ENCODE data around the gene DLG1. TPM values are rescaled to one million over a fixed set of nuclear protein-coding genes. Genes with fewer than 3 reads are reported as not detected.
"Not testable (repeated sequence)": the region's sequence is repeated elsewhere in the genome, so short reads cannot be mapped to it uniquely, and the experiment has no call there.

DLG1 gene
- polyA plus RNA-seq, 3 donors, result 84.9 to 90.7 (median 85.5) TPM

GRCh38 chr3:197292083-197292646, 6.2 kb downstream of the DLG1 start:
- DNase-seq (ENCODE audit: low read depth in 3 of 3, low spot score in 2 of 3), result no peak

- no peak for DNase-seq (ENCODE audit: low read depth in 3 of 3, low spot score in 2 of 3)
Observed at GRCh38 chr3:197289726-197290125, 8.7 kb downstream of the DLG1 start.

GRCh38 chr3:197286678-197287077, 11.7 kb downstream of the DLG1 start:
- no peak for DNase-seq (ENCODE audit: low read depth in 3 of 3, low spot score in 2 of 3)

GRCh38 chr3:197285557-197285956, 12.9 kb downstream of the DLG1 start:
- DNase-seq (ENCODE audit: low read depth in 3 of 3, low spot score in 2 of 3), result no peak

- DNase-seq (ENCODE audit: low read depth in 3 of 3, low spot score in 2 of 3), result no peak
Observed at GRCh38 chr3:197283045-197283444, 15.4 kb downstream of the DLG1 start.

GRCh38 chr3:197281849-197282248, 16.6 kb downstream of the DLG1 start:
- DNase-seq (ENCODE audit: low read depth in 3 of 3, low spot score in 2 of 3), result no peak

- DNase-seq (ENCODE audit: low read depth in 3 of 3, low spot score in 2 of 3), result no peak
Observed at GRCh38 chr3:197280156-197280555, 18.3 kb downstream of the DLG1 start.

GRCh38 chr3:197278933-197279332, 19.5 kb downstream of the DLG1 start:
- DNase-seq (ENCODE audit: low read depth in 3 of 3, low spot score in 2 of 3), result no peak

GRCh38 chr3:197276808-197277207, 21.6 kb downstream of the DLG1 start:
- DNase-seq (ENCODE audit: low read depth in 3 of 3, low spot score in 2 of 3), result not testable (repeated sequence)

GRCh38 chr3:197270558-197271317, 27.7 kb downstream of the DLG1 start:
- no peak for DNase-seq (ENCODE audit: low read depth in 3 of 3, low spot score in 2 of 3)

- no peak for DNase-seq (ENCODE audit: low read depth in 3 of 3, low spot score in 2 of 3)
Observed at GRCh38 chr3:197269024-197269423, 29.4 kb downstream of the DLG1 start.

GRCh38 chr3:197268294-197268693, 30.1 kb downstream of the DLG1 start:
- DNase-seq (ENCODE audit: low read depth in 3 of 3, low spot score in 2 of 3), result no peak

- no peak for DNase-seq (ENCODE audit: low read depth in 3 of 3, low spot score in 2 of 3)
Observed at GRCh38 chr3:197266331-197266730, 32.1 kb downstream of the DLG1 start.

GRCh38 chr3:197262709-197263108, 35.7 kb downstream of the DLG1 start:
- no peak for DNase-seq (ENCODE audit: low read depth in 3 of 3, low spot score in 2 of 3)

- no peak for DNase-seq (ENCODE audit: low read depth in 3 of 3, low spot score in 2 of 3)
Observed at GRCh38 chr3:197261164-197261509, 37.3 kb downstream of the DLG1 start.

- no peak for DNase-seq (ENCODE audit: low read depth in 3 of 3, low spot score in 2 of 3)
Observed at GRCh38 chr3:197260491-197261163, 37.8 kb downstream of the DLG1 start.

- DNase-seq (ENCODE audit: low read depth in 3 of 3, low spot score in 2 of 3), result no peak
Observed at GRCh38 chr3:197259096-197259495, 39.3 kb downstream of the DLG1 start.

- no peak for DNase-seq (ENCODE audit: low read depth in 3 of 3, low spot score in 2 of 3)
Observed at GRCh38 chr3:197258168-197258755, 40.1 kb downstream of the DLG1 start.

- DNase-seq (ENCODE audit: low read depth in 3 of 3, low spot score in 2 of 3), result no peak
Observed at GRCh38 chr3:197257711-197258110, 40.7 kb downstream of the DLG1 start.

- peak; percentile 29 to 37 (median 29) for DNase-seq (ENCODE audit: low read depth in 3 of 3, low spot score in 2 of 3)
Observed at GRCh38 chr3:197256836-197257444, 41.5 kb downstream of the DLG1 start.

- DNase-seq (ENCODE audit: low read depth in 3 of 3, low spot score in 2 of 3), result no peak
Observed at GRCh38 chr3:197256104-197256503, 42.3 kb downstream of the DLG1 start.
